WTC11 (cell line): ENCODE results near the gene MON2. TPM values are rescaled to one million over a fixed set of nuclear protein-coding genes. Genes with fewer than 3 reads are reported as not detected.
"Not testable (repeated sequence)": the region's sequence is repeated elsewhere in the genome, so short reads cannot be mapped to it uniquely, and the experiment has no call there.

ENCODE experiments used
- ATAC-seq: fragments of 200-7000 bp; cut with Tn5 transposase; 2 replicates; pipeline ENCODE4 v1.10.0; 2021; ENCODE audit warnings: mild to moderate bottlenecking, moderate library complexity
- CTCF ChIA-PET: fragments of 300-600 bp; sonication (Branson Sonifier 250); formaldehyde crosslinking; loops from one replicate; lab custom pipeline; 2021; ENCODE audit warnings: antibody characterized with exemption; lab: Charles Lee
- POLR2A ChIA-PET: fragments of 350-600 bp; sonication (Branson Sonifier 250); formaldehyde crosslinking; loops from one replicate; lab custom pipeline; 2021; ENCODE audit warnings: antibody characterized with exemption; lab: Charles Lee
- DNase-seq: peaks from one replicate; pipeline ENCODE4 v3.0.0; 2021; ENCODE audit warnings: low spot score
- H3K27ac Mint-ChIP-seq: 2 replicates; pipeline ENCODE4 v1.8.0; 2021; ENCODE audit warnings: mixed read lengths
- H3K27me3 Mint-ChIP-seq: 2 replicates; pipeline ENCODE4 v1.8.0; 2021; ENCODE audit warnings: low read depth, mild to moderate bottlenecking, moderate library complexity, mixed read lengths
- H3K36me3 Mint-ChIP-seq: 2 replicates; pipeline ENCODE4 v1.8.0; 2021; ENCODE audit warnings: mixed read lengths
- H3K4me1 Mint-ChIP-seq: 2 replicates; pipeline ENCODE4 v1.8.0; 2022; ENCODE audit warnings: mixed read lengths
- H3K4me3 Mint-ChIP-seq: 2 replicates; pipeline ENCODE4 v1.8.0; 2021; ENCODE audit warnings: mild to moderate bottlenecking, moderate library complexity, mixed read lengths
- H3K9me3 Mint-ChIP-seq: 2 replicates; pipeline ENCODE4 v1.8.0; 2021; ENCODE audit warnings: mixed read lengths
- ARID4B ChIP-seq: sonication (generic); formaldehyde crosslinking; IDR thresholded peaks from 2 replicates; pipeline ENCODE4 v1.8.0; 2023; ENCODE audit warnings: missing genetic modification reagents, mild to moderate bottlenecking, borderline replicate concordance
- ATF2 ChIP-seq: sonication (generic); formaldehyde crosslinking; IDR thresholded peaks from 2 replicates; pipeline ENCODE4 v1.8.1; 2022; ENCODE audit warnings: low read depth, missing genetic modification reagents, borderline replicate concordance
- CBFB ChIP-seq: sonication (generic); formaldehyde crosslinking; IDR thresholded peaks from 2 replicates; pipeline ENCODE4 v1.8.1; 2022; ENCODE audit warnings: mild to moderate bottlenecking, low read depth, missing genetic modification reagents
- CREB1 ChIP-seq: sonication (generic); formaldehyde crosslinking; IDR thresholded peaks from 2 replicates; pipeline ENCODE4 v1.8.0; 2023; ENCODE audit warnings: mild to moderate bottlenecking, missing genetic modification reagents
- E2F5 ChIP-seq: sonication (generic); formaldehyde crosslinking; IDR thresholded peaks from 2 replicates; pipeline ENCODE4 v1.8.1; 2022; ENCODE audit warnings: mild to moderate bottlenecking, moderate library complexity, missing genetic modification reagents
- ETV6 ChIP-seq: sonication (generic); formaldehyde crosslinking; IDR thresholded peaks from 2 replicates; pipeline ENCODE4 v1.8.1; 2022; ENCODE audit warnings: mild to moderate bottlenecking, missing genetic modification reagents
- GABPB1 ChIP-seq: sonication (generic); formaldehyde crosslinking; IDR thresholded peaks from 2 replicates; pipeline ENCODE4 v1.8.1; 2023; ENCODE audit warnings: mild to moderate bottlenecking, missing genetic modification reagents
- ZNF121 ChIP-seq: sonication (generic); formaldehyde crosslinking; IDR thresholded peaks from 2 replicates; pipeline ENCODE4 v1.8.0; 2023; ENCODE audit warnings: missing genetic modification reagents
- ZNF232 ChIP-seq: sonication (generic); formaldehyde crosslinking; IDR thresholded peaks from 2 replicates; pipeline ENCODE4 v1.8.0; 2022; ENCODE audit warnings: mild to moderate bottlenecking, missing genetic modification reagents
- ZNF281 ChIP-seq: sonication (generic); formaldehyde crosslinking; IDR thresholded peaks from 2 replicates; pipeline ENCODE4 v1.8.0; 2023; ENCODE audit warnings: mild to moderate bottlenecking, missing genetic modification reagents
- total RNA-seq: library from RNA; stranded (reverse); gene quantifications from 3 replicates; pipeline ENCODE4 v1.2.3, GENCODE V29; 2021
- TF ChIP-seq, protein P1 (sequence below): sonication (generic); formaldehyde crosslinking; conservative IDR thresholded peaks from 2 replicates; pipeline ENCODE4 v1.8.1; 2023; ENCODE audit warnings: mild to moderate bottlenecking, low read depth, missing genetic modification reagents, moderate library complexity
- TF ChIP-seq, protein P2 (sequence below): sonication (generic); formaldehyde crosslinking; IDR thresholded peaks from 2 replicates; pipeline ENCODE4 v1.8.1; 2023; ENCODE audit warnings: mild to moderate bottlenecking, missing genetic modification reagents
- TF ChIP-seq, protein P3 (sequence below): sonication (generic); formaldehyde crosslinking; IDR thresholded peaks from 2 replicates; pipeline ENCODE4 v1.8.0; 2023; ENCODE audit warnings: missing genetic modification reagents

MON2 gene
- total RNA-seq, 1 experiment from 2014 or later = 25.8 TPM

GRCh38 chr12:62459976-62460375 lies 6.7 kb upstream of the MON2 start (continued):
- TF ChIP-seq ZNF281 (CRISPR knock-in tag) = no peak
- no peak for TF ChIP-seq ZNF232
- no peak for TF ChIP-seq ATF2
- TF ChIP-seq CREB1 (CRISPR knock-in tag) = no peak
- TF ChIP-seq, all 79 proteins: peak for 0

DNA sequence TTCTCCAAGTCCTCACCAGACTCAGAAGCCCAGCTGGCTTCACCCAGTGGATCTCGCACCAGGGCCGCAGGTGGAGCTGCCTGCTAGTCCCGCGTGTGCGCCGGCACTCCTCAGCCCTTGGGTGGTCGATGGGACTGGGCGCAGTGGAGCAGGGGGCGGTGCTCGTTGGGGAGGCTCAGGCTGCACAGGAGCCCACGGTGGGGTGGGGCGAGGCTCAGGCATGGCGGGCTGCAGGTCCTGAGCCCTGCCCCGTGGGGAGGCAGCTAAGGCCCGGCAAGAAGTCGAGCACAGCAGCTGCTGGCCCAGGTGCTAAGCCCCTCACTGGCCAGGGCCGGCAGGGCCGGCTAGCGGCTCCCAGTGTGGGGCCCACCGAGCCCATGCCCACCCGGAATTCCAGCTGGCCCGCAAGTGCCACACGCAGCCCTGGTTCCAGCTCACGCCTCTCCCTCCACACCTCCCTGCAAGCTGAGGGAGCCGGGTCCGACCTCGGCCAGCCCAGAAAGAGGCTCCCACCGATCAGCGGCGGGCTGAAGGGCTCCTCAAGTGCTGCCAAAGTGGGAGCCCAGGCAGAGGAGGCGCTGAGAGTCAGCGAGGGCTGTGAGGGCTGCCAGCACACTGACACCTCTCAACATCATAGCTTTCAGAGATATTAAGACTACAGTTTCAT lies 5.3 kb upstream of the MON2 start:
- H3K36me3 Mint-ChIP-seq = peaks cover 25% of the 10 kb centered on the region
- POLR2A ChIA-PET, ATAC-seq, H3K4me1 Mint-ChIP-seq, H3K27ac Mint-ChIP-seq, DNase-seq, H3K4me3 Mint-ChIP-seq: not testable (repeated sequence)
- CTCF ChIA-PET = interaction anchor here (1.2 to 1.6 kb wide), 2 partner anchors 26 to 201 kb away, joined by 3 to 4 read pairs; partner anchors contain the start of gene USP15
- H3K27me3 Mint-ChIP-seq = peaks cover 13% of the 10 kb centered on the region
- H3K9me3 Mint-ChIP-seq = peaks cover 46% of the 10 kb centered on the region

GRCh38 chr12:62463252-62463651 lies 3.4 kb upstream of the MON2 start:
- H3K9me3 Mint-ChIP-seq = peaks cover 45% of the 10 kb centered on the region
- H3K27me3 Mint-ChIP-seq = peaks cover 13% of the 10 kb centered on the region
- CTCF ChIA-PET, ATAC-seq, POLR2A ChIA-PET, DNase-seq, H3K4me3 Mint-ChIP-seq, H3K4me1 Mint-ChIP-seq, H3K27ac Mint-ChIP-seq: not testable (repeated sequence)
- H3K36me3 Mint-ChIP-seq = peaks cover 25% of the 10 kb centered on the region

DNA sequence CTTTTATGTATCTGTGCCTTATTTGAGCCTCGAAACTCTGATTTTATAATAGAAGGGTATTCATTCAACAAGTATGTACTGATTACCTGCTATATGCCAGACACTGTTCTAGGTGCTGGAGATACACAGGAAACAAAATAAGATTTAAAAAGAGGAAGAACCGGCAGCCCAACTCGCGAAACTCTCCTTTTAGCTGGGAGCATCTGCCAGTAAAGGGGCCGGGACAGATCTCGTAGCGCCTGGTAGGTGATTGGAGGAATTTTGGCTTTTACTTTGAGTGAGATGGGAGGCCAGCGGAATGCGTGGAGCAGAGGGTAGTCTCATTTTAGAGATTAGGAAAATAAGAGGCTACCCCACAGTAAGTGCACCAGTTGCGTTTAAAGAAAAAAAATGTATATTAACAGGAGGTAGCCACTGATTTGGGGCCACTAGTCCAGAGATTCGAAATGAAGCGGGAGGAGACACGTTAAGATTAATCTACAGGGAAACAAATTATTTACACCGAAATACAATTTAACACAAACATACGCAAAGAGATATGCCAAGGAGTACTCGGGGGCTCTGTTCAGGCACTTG lies 520 bp upstream of the MON2 start:
- peak overlapping the region; percentile 90 for H3K4me3 Mint-ChIP-seq
- H3K27me3 Mint-ChIP-seq = peaks cover 7% of the 10 kb centered on the region; the same call in 1 of the 2 replicates
- ChIA-PET POLR2A (interaction anchor here (1.0 kb wide), 1 partner anchor 133 kb away, joined by 3 read pairs; no protein-coding TSS in a partner anchor), CTCF (interaction anchor here (1.2 to 3.1 kb wide), 3 partner anchors 28 to 115 kb away, joined by 6 to 28 read pairs (median 10); no protein-coding TSS in a partner anchor)
- peak; percentile 73 for ATAC-seq
- H3K27ac Mint-ChIP-seq = peak overlapping the region; percentile 35
- peaks cover 26% of the 10 kb centered on the region for H3K9me3 Mint-ChIP-seq
- peak; percentile 24 for DNase-seq
- H3K4me1 Mint-ChIP-seq = peaks cover 8% of the 10 kb centered on the region
- peaks cover 19% of the 10 kb centered on the region for H3K36me3 Mint-ChIP-seq
- TF ChIP-seq ARID4B = no peak
- no peak for TF ChIP-seq CBFB (CRISPR knock-in tag)
- TF ChIP-seq, protein P1, sequence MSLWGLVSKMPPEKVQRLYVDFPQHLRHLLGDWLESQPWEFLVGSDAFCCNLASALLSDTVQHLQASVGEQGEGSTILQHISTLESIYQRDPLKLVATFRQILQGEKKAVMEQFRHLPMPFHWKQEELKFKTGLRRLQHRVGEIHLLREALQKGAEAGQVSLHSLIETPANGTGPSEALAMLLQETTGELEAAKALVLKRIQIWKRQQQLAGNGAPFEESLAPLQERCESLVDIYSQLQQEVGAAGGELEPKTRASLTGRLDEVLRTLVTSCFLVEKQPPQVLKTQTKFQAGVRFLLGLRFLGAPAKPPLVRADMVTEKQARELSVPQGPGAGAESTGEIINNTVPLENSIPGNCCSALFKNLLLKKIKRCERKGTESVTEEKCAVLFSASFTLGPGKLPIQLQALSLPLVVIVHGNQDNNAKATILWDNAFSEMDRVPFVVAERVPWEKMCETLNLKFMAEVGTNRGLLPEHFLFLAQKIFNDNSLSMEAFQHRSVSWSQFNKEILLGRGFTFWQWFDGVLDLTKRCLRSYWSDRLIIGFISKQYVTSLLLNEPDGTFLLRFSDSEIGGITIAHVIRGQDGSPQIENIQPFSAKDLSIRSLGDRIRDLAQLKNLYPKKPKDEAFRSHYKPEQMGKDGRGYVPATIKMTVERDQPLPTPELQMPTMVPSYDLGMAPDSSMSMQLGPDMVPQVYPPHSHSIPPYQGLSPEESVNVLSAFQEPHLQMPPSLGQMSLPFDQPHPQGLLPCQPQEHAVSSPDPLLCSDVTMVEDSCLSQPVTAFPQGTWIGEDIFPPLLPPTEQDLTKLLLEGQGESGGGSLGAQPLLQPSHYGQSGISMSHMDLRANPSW = no peak
- TF ChIP-seq ZNF121 = no peak
- no peak for TF ChIP-seq E2F5 (CRISPR knock-in tag)
- no peak for TF ChIP-seq GABPB1 (CRISPR knock-in tag)
- TF ChIP-seq, protein P2, sequence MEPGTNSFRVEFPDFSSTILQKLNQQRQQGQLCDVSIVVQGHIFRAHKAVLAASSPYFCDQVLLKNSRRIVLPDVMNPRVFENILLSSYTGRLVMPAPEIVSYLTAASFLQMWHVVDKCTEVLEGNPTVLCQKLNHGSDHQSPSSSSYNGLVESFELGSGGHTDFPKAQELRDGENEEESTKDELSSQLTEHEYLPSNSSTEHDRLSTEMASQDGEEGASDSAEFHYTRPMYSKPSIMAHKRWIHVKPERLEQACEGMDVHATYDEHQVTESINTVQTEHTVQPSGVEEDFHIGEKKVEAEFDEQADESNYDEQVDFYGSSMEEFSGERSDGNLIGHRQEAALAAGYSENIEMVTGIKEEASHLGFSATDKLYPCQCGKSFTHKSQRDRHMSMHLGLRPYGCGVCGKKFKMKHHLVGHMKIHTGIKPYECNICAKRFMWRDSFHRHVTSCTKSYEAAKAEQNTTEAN (CRISPR knock-in tag) = no peak
- TF ChIP-seq, protein P3, sequence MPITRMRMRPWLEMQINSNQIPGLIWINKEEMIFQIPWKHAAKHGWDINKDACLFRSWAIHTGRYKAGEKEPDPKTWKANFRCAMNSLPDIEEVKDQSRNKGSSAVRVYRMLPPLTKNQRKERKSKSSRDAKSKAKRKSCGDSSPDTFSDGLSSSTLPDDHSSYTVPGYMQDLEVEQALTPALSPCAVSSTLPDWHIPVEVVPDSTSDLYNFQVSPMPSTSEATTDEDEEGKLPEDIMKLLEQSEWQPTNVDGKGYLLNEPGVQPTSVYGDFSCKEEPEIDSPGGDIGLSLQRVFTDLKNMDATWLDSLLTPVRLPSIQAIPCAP = no peak
- TF ChIP-seq ETV6 (CRISPR knock-in tag) = no peak
